Measurements from ENCODE around the gene STN1.

The STN1 gene

GRCh38 chr10:103918053-103918846 lies at the start of gene STN1:
Gene STN1 (minus strand): TSS chr10:103918184. CDS start chr10:103917594, 590 bp downstream.
- peak; percentile 87 for DNase-seq (ENCODE audit: low spot score)

- DNase-seq (ENCODE audit: low spot score): peak; percentile 40
These were observed 49.6 kb upstream of the STN1 start for GRCh38 chr10:103967448-103968071.

DNA sequence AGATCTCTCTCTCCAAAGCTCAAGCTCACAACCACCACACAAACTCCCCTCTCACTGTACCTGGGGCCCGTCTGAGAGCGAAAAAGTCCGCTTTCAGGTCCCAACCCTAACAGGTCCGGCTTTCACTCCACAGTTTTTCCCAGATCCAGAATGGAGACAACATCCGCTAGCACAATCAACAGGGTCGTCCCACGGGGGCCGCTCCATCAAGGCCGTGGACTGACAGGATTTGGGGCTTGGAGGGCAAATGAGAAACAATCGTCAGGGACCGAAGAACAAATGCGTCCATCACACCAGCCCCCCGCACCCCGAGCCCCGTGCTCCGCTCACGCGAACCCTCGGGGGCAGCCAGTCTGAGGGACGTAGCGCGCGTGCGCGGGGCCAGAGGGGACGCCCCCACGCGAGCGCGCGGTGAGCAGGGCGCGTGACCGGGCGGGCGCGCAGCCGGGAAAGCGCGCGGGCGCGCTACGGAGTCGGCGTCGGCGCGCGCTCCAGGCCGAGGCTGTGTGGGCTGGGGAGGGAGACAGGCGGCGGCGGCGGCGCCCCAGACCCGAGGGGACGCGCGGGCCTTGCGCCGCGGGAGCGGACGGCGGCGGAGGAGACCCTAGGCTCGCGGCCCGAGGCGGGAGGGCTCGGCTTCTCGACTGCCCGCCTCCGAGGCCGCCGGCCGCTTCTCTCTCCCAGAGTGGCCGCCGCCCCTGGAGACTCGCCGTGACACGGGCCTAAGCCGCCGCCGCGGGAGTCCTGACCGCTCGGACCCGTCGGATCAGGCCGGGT lies 48.9 kb upstream of the STN1 start, which contains the start of gene SLK:
TSS of gene SLK (plus strand) at position 470 of the 777 bp plus-strand sequence. CDS start 606 bp downstream, outside the sequence.
- peak; percentile 83 for DNase-seq (ENCODE audit: low spot score)

DNA sequence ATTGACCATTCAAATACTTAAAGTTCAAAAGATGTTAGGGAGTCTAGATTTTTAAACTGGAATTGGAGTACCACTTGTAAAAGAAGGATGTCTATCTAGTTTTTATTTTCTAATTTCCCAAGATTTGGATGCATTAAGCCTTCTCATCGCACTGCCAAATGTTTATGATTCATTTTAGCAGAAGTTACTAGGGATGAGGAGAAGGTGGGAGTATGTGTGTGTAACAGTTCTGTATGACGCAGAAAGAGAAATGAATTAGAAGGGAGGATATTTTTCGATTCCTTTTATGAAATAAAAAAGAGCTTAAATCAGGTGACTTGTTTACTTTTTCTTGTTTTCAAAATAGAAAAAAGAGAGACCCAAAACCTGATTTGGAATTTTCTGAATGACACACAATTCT lies 42.1 kb upstream of the STN1 start:
- no peak for DNase-seq (ENCODE audit: low spot score)

DNA sequence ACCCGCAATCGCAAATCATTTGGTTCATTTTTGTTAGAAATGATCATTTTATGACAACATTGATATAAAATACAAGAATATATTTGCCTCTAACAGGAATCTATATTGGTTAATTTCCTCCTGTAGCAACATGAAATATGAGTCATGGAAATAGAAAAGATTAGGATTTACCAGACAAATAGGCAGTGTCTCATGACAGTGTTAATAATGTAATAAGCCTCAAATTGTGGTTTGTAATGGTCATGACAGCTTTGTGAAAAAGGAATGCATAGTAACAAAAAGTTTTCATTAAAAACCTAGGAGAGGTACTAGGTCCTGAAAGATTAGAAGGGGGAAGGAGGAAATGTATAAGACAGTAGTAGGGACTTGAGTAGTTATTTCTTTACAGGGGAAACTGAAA lies 41.0 kb upstream of the STN1 start:
- no peak for DNase-seq (ENCODE audit: low spot score)

- DNase-seq (ENCODE audit: low spot score): no peak
These were observed 36.6 kb upstream of the STN1 start for GRCh38 chr10:103954543-103954942.

DNA sequence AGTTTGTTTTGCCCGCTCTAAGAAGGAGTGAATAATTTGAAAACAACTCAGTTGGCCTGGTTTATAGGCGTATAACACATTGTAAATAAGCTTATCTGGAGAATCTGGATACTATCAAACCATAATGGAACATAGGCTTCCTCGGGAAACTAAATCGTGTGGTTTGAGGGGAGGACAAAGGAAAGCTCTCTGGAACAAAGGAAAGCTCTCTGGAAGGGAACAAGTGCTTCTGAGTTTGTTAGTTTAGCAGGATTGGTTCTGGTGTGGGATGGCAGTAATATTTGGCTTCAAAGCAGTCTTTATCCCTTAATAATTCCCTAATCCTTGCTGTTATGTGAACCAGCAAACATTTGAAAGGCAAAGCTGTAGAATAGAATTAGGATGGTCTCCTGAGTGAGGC lies 34.0 kb upstream of the STN1 start:
- no peak for DNase-seq (ENCODE audit: low spot score)

DNA sequence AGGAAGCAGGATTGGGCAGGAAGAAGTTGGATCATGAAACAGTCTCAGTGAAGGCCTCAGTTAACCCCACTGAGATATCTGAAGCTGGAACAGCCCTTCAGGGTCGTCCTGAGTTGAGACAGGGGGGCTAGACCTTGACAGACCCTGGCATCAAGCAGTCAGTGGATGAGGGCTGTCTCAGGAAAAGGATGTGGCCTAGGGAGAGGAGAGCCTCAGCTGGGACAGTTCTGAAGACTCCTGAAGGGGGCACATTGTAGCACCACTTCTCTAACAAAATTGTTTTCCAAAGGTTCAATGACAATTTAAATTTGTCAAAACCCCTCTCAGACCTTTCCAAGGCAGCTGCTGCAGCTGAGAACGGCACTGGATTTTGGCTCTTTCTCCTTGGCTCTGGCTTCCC lies 33.2 kb upstream of the STN1 start:
- no peak for DNase-seq (ENCODE audit: low spot score)

- no peak for DNase-seq (ENCODE audit: low spot score)
These were observed 31.7 kb upstream of the STN1 start for GRCh38 chr10:103949728-103950127.

- DNase-seq (ENCODE audit: low spot score): no peak
These were observed 30.0 kb upstream of the STN1 start for GRCh38 chr10:103947799-103948516.

DNA sequence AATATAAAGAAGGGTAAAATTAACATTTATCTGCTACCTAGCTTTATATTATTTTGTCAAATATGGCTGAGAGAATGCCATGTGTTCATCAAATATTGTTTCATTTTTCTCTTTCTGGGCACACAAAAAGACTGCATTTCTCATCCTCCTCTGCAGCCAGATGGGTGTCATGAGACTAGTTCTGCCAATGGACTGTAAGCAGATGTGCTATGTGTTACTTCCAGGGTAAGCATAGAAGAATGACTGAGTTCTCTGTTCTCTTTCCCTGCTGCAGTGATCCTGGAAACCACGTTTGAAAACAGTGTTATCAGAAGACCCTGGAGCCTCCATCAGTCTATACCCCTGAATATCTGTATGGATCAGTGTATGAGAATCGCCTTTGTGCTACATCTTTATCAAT lies 24.9 kb upstream of the STN1 start:
- no peak for DNase-seq (ENCODE audit: low spot score)

DNA sequence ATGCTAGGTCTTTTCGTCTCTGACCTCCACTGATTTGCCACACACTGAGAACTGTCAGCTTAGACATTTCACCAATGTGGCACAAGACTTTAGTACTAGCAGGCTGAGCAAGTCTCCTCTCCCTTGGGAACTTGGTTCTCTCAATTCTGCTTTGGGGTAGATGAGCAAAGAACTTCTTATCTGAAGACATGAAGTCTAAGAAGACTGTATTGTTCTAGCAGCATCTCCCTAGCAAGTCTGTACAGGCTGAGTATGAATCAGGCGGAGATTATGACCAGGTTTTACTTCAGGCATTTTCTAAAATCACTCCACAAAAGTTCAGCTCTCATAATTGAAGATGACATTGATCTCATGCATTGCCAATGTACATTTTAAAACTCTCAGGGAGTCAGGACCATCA lies 23.8 kb upstream of the STN1 start:
- DNase-seq (ENCODE audit: low spot score): no peak

DNA sequence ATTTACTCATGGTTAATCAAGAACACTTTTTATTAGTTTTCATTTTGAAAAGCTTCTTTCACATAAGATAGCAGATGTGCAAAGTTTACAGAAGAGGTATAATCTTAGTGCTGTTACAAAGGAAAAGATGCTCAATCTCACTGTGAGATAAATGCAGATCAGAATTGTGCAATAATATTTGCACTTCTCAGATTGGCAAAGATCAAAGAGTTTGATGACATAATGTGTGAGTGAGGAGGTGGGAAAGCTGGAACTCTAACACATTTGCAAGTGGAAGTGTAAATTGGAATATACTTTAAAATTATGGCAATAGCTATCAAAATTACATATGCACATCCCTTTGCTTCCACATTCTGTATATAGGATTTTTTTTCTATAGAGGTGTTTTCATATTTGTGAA lies 21.5 kb upstream of the STN1 start:
- no peak for DNase-seq (ENCODE audit: low spot score)

DNA sequence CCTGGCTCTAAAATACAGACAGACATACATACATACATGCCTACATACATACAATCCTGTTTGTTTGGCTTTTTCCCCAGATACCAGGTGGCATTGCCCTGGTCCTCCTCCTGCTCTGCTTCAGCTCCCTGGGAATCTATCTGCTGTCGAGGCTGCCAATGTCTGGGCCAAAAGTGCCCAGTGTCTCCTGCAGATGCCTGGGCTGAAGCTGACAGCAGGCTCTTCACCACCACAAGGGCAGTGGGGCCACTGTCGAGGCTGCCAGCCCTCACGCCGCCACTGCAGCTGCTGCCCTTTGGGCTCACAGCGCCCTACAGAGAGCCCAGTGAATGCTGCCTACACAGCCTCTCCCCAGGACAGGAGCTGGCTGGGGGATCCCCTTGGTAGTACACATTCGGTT lies 18.0 kb upstream of the STN1 start:
- DNase-seq (ENCODE audit: low spot score): no peak

DNA sequence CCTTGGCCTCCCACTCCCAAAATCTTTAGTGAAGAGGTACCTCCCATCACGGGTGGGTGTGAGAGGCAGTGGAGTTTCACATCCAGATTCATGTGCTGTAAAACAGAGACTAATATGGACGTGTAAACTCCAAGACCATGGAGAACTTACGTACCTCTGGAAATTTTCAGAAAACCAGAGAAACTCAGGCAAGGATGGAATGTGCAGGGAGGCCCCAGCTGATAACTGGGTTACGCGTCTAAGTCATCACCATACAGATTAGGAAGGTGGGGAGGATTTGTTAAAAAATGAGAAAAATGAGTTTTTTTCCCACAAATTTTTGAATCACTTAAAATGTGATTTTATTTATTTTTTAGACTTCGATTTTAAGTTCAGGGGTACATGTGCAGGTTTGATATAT lies 16.3 kb upstream of the STN1 start:
- DNase-seq (ENCODE audit: low spot score): no peak

DNA sequence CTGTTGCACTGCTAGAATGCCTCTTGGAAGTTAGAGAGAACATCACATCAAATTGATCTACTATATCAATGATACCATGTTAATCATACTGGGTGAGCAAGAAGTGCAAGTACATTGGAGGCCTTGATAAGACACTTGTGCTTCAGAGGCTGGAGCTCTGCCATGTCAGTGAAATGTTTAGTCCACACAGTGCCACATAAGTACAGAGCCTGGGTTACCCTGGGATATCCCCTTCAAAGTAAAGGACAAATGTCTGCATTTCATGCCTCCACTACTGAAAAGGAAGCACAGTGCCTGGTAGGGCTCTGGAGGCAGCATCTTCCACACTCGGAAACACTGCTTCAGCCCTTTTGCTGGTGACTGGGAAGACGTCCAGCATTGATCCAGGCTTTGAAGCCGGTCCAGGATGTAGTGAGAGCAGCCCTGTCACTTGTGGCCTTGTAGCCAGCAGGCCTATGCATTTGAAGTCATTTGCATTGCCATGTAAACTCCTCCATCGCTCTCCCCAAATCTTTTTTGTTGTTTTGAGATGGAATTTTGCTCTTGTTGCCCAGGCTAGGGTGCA lies 15.7 kb upstream of the STN1 start:
- no peak for DNase-seq (ENCODE audit: low spot score)

GRCh38 chr10:103932971-103933370 lies 15.0 kb upstream of the STN1 start:
- DNase-seq (ENCODE audit: low spot score): no peak

DNA sequence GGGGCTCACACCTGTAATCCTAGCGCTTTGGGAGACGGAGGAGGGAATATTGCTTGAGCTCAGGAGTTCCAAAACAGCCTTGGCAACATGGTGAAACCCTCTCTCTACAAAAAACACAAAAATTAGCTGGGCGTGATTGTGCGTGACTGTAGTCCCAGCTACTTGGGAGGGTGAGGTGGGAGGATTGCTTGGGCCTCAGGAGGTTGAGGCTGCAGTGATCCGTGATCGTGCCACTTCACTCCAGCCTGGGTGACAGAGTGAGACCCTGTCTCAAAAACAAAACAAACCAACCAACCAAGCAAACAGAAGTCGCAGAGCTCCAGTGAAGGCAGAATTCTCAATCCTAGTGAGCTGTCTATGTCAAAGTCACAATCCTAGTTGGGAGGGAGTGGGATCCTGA lies 14.3 kb upstream of the STN1 start:
- DNase-seq (ENCODE audit: low spot score): no peak

DNA sequence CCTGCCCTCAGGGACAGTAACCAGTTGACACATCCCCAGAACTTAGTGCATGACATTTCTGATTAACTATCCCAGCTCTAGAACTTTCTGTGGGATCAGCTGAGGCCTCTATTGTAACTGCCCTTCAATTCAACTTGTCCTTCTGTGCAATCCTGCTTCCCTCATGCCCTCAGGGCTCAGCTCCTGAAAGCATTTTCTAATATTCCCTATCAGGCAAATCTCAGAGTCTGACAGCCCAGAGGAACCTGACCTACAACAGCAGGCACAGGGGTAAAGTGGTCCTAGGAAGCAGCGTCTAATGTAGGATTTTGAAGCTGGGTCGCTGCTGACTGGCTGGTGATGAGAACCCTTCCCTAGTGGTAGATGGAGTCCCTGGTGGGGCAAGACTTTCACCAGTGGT lies 13.6 kb upstream of the STN1 start:
- DNase-seq (ENCODE audit: low spot score): no peak

DNA sequence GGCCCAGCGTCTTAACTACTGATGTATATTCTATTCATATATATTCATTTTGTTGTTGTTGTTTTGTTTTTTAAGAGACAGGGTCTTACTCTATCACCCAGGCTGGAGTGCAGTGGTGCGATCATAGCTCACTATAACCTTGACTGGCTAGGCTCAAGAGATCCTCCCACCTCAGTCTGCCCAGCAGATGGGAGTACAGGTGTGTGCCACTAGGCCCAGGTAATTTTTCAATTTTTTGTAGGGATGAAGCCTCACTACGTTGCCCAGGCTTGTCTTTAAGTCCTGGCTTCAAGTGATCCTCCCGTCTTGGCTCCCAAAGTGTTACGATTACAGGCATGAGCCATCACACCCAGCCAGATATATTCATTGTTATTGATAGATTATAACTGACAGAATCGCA lies 12.9 kb upstream of the STN1 start:
- no peak for DNase-seq (ENCODE audit: low spot score)

DNA sequence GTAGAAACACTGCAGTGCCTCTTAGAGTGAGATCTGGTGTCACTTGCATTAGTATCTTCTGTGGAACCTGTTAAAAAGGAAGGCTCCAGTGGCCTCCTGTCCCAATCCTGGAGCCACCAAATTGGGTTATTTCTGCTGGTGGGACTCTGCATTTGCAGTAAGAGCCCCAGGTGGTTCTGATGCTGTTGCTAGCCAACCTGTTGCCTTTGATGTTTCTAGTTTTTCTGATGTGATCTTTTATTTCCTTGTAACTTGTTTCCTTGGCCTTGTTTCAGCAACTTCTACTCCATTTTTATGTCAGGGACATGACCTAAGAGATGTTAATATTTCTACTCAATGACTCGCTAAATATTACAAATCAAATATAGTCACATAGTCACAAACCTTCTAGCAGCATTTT lies 12.5 kb upstream of the STN1 start:
- no peak for DNase-seq (ENCODE audit: low spot score)

DNA sequence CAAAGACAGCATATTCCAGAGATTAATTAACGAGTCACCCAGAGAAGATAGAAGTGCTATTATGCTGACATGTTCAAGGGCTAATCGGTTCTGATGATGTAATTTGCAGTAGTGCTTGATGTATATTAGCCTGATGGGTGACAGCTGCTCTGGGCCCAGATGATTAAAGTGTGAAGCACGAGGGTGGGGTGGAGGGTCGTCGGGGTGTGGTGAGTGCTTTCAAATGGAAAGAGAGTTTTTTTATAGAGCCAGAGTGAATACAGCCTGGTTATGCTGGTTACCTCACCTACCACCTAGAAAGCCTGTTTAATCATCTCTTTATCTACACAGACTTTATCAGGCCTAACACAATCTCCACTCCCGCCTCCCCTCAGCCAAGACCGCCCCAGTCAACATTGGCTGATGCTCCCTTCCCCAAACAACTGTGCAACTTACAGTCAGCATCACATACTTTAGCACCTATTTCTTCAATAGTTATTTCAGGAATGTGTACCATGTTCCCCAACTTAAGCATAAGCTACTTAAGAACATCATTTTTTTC lies 11.5 kb upstream of the STN1 start:
- no peak for DNase-seq (ENCODE audit: low spot score)
